ENCODE data around the gene NINJ2.

The NINJ2 gene

GRCh38 chr12:617304-617915, 45.8 kb downstream of the NINJ2 start:
- TF ChIP-seq GATA2 (IDR thresholded peaks at IDR 0.05; ENCODE audit: low read depth, low read length) (no peak), GATA3 (IDR thresholded peaks at IDR 0.05; ENCODE audit: low read depth, low read length) (no peak)

GRCh38 chr12:615620-616019, 47.6 kb downstream of the NINJ2 start:
- no peak for TF ChIP-seq GATA3 (IDR thresholded peaks at IDR 0.05; ENCODE audit: low read depth, low read length)
- TF ChIP-seq GATA2 (IDR thresholded peaks at IDR 0.05; ENCODE audit: low read depth, low read length) = no peak

- TF ChIP-seq GATA2 (IDR thresholded peaks at IDR 0.05; ENCODE audit: low read depth, low read length) (no peak), GATA3 (IDR thresholded peaks at IDR 0.05; ENCODE audit: low read depth, low read length) (no peak)
These were observed 48.8 kb downstream of the NINJ2 start for GRCh38 chr12:614411-614970.

- TF ChIP-seq GATA3 (IDR thresholded peaks at IDR 0.05; ENCODE audit: low read depth, low read length) = no peak
- no peak for TF ChIP-seq GATA2 (IDR thresholded peaks at IDR 0.05; ENCODE audit: low read depth, low read length)
These were observed 49.2 kb downstream of the NINJ2 start for GRCh38 chr12:613996-614395.

- TF ChIP-seq GATA2 (IDR thresholded peaks at IDR 0.05; ENCODE audit: low read depth, low read length) (no peak), GATA3 (IDR thresholded peaks at IDR 0.05; ENCODE audit: low read depth, low read length) (no peak)
These were observed 50.4 kb downstream of the NINJ2 start for GRCh38 chr12:612886-613285.

- TF ChIP-seq GATA3 (IDR thresholded peaks at IDR 0.05; ENCODE audit: low read depth, low read length) = no peak
- TF ChIP-seq GATA2 (IDR thresholded peaks at IDR 0.05; ENCODE audit: low read depth, low read length) = no peak
These were observed 51.0 kb downstream of the NINJ2 start for GRCh38 chr12:612293-612692.

- no peak for TF ChIP-seq GATA3 (IDR thresholded peaks at IDR 0.05; ENCODE audit: low read depth, low read length)
- TF ChIP-seq GATA2 (IDR thresholded peaks at IDR 0.05; ENCODE audit: low read depth, low read length) = no peak
These were observed 51.5 kb downstream of the NINJ2 start for GRCh38 chr12:611721-612120.

- TF ChIP-seq GATA3 (IDR thresholded peaks at IDR 0.05; ENCODE audit: low read depth, low read length) = no peak
- TF ChIP-seq GATA2 (IDR thresholded peaks at IDR 0.05; ENCODE audit: low read depth, low read length) = no peak
These were observed 54.3 kb downstream of the NINJ2 start for GRCh38 chr12:608921-609320.

GRCh38 chr12:608413-608812, 54.8 kb downstream of the NINJ2 start:
- TF ChIP-seq GATA3 (IDR thresholded peaks at IDR 0.05; ENCODE audit: low read depth, low read length) (no peak), GATA2 (IDR thresholded peaks at IDR 0.05; ENCODE audit: low read depth, low read length) (no peak)

- TF ChIP-seq GATA3 (IDR thresholded peaks at IDR 0.05; ENCODE audit: low read depth, low read length) = no peak
- TF ChIP-seq GATA2 (IDR thresholded peaks at IDR 0.05; ENCODE audit: low read depth, low read length) = no peak
These were observed 55.7 kb downstream of the NINJ2 start for GRCh38 chr12:607541-608001.

GRCh38 chr12:604956-605355, 58.3 kb downstream of the NINJ2 start:
- no peak for TF ChIP-seq GATA3 (IDR thresholded peaks at IDR 0.05; ENCODE audit: low read depth, low read length)
- no peak for TF ChIP-seq GATA2 (IDR thresholded peaks at IDR 0.05; ENCODE audit: low read depth, low read length)

GRCh38 chr12:602700-603068, 60.6 kb downstream of the NINJ2 start:
- TF ChIP-seq GATA2 (IDR thresholded peaks at IDR 0.05; ENCODE audit: low read depth, low read length) = no peak
- TF ChIP-seq GATA3 (IDR thresholded peaks at IDR 0.05; ENCODE audit: low read depth, low read length) = no peak

- TF ChIP-seq GATA3 (IDR thresholded peaks at IDR 0.05; ENCODE audit: low read depth, low read length) = no peak
- TF ChIP-seq GATA2 (IDR thresholded peaks at IDR 0.05; ENCODE audit: low read depth, low read length) = no peak
These were observed 61.1 kb downstream of the NINJ2 start for GRCh38 chr12:601976-602699.

- no peak for TF ChIP-seq GATA3 (IDR thresholded peaks at IDR 0.05; ENCODE audit: low read depth, low read length)
- TF ChIP-seq GATA2 (IDR thresholded peaks at IDR 0.05; ENCODE audit: low read depth, low read length) = no peak
These were observed 63.5 kb downstream of the NINJ2 start for GRCh38 chr12:599756-600155.

Data from SH-SY5Y (cell line).